Measurements from ENCODE around the gene MAP3K8.
"Not testable (repeated sequence)": the region's sequence is repeated elsewhere in the genome, so short reads cannot be mapped to it uniquely, and the experiment has no call there.

Gene MAP3K8

DNA sequence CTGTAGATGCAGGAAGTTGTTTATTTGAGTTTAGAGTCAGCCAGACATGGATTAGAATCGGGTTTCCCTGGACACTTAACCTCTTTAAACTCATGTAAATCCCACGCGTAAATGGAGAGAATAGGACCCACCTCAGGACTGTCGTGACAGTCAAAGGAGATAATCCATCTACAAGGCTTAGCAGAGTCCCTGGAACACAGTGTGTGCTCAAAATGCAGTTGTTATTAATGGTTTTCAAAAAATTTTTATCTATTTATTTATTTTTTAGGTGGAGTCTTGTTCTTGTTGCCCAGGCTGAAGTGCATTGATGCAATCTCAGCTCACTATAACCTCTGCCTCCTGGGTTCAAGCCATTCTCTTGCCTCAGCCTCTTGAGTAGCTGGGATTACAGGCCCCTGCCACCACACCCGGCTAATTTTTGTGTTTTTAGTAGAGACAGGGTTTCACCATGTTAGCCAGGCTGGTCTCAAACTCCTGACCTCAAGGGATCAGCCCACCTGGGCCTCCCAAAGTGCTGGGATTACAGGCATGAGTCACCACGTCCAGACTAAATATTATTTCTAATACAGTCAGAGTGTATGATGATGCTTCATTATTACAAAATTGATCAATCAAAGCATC is 10.2 kb upstream of the MAP3K8 start:
- not testable (repeated sequence) for DNase-seq

DNA sequence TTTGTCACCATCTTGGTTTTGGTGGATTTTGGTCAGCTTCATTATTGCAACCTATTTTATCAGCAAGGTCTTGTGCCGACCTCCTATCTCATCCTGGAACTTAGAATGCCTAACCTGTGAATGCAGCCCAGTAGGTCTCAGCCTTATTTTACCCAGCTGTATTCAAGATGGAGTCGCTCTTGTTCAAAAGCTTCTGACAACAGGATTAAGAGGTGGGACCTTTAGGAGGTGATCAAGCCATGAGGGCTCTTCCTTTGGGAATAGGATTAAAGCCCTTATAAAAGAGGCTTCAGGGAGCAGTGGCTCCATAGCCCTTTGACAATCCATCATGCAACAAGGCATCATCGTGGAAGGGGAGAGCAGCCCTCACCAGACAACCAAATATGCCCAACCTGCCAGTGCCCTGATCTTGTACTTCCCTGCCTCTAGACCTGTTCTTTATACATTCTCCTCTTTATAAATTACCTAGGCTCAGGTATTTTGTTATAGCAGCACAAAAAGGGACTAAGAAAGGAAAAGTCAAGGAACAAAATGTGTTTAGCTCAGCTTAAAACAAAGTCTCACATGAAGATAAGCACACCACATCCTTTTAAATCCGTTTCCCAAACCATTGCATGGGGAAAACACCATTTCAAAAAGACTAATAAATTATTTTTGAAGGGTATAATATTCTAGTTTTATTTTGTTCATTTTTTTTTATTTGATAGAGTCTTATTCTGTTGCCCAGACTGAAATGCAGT is 8.5 kb upstream of the MAP3K8 start:
- no peak for DNase-seq

DNA sequence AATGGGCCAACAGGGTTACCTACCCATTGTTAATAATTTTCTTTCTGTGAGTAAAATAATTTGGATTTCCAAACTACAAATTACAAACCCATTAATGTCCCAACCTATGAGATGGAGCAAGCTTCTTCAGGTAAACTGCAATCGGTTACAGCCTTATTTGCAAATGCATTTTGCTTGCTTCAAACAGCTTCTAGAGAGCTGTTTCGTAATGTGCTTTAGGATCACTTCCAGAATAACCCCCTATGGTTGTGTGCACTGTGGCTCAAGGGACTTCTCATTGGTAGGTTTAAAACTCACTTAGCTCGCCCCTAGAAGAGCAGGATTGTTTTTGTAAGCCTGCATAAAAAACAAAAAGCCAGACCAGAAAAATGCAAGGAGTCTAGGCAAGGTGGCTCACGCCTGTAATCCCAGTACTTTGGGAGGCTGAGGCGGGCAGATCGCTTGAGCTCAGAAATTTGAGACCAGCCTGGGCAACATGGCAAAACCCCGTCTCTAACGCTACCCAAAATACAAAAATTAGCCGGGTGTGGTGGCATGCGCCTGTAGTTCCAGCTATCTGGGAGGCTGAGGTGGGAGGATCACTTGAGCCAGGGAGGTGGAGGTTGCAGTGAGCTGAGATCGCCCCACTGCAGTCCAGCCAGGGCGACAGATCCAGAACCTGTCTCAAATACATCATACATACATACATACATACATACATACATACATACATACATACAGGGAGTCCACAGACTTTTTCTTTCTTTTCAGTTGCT is 3.3 kb upstream of the MAP3K8 start:
- no peak for DNase-seq

DNA sequence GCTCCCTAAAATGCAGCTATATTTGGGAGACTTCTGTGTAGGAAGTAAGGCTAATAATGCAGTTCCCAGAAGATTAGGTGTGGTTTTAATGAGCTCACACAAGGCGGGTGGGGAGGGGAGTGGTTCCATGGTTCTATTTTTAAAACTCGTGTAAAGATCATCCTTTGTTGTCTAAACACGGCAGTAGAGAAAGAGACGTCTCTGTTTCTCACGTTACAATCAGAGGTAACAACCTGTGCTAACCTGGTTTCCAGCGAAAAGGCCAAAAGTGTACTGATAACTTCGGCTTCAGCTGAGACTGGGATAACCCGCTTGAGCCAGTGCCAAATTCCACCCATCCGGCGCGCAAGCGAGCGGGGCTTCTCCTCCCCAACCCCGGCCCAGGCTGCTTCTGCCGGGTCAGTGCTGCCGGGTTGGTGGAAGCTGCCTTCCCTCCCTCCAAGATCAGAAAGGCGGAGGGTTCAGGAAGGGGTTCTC is 2.5 kb upstream of the MAP3K8 start:
- DNase-seq, result no peak

DNA sequence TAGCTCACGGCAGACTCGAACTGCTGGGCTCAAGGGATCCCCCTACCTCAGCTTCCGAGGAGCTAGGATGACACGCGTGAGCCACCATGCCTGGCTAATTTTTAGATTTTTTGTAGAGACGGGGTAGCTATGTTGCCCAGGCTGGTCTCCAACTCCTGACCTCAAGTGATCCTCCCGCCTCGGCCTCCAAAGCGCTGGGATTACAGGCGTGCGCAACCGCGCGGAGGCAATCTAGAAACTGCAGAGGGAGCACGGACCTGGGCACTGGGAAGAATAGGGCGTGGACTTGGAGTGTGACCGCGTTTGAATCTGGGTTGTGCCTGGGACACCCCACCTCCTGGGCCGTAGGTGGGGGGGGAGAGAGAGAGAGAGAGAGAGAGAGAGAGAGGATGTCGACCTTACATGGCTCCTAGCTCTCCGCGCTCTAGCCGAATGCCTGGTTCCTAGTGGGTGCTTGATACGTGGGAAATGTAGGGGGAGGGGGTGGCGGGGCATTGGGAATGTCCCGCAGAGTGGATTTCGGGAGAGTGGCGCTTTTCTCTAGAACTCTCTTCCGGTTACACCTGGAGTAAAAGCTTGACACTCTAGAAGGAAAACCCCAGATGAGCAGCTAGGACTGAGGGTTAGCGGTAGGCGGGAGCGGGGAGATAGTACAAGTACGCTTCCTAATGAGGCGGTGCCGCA is 1.2 kb upstream of the MAP3K8 start:
- no peak for DNase-seq

DNA sequence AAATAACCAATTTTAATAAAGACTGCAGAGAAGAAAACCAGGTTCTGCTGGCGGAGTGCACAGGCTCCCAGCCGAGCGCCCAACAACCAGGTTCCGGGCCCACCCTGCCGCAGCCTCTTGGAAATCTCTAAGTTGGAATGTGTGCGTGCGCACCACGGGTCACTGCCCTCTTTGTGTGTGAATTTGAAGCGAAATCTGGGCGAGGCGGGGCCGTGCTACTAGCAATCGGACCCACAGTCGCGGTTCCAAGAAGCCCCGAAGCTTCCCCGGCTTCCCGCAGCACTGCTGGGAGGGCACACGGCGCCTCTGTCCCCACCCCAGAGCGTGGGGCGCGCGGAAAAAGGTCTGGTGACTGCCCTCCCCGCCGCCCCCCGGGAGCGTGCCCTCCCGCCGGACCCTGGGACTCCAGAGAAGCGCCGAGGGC is 666 bp upstream of the MAP3K8 start:
- peak; percentile 40 for DNase-seq

DNA sequence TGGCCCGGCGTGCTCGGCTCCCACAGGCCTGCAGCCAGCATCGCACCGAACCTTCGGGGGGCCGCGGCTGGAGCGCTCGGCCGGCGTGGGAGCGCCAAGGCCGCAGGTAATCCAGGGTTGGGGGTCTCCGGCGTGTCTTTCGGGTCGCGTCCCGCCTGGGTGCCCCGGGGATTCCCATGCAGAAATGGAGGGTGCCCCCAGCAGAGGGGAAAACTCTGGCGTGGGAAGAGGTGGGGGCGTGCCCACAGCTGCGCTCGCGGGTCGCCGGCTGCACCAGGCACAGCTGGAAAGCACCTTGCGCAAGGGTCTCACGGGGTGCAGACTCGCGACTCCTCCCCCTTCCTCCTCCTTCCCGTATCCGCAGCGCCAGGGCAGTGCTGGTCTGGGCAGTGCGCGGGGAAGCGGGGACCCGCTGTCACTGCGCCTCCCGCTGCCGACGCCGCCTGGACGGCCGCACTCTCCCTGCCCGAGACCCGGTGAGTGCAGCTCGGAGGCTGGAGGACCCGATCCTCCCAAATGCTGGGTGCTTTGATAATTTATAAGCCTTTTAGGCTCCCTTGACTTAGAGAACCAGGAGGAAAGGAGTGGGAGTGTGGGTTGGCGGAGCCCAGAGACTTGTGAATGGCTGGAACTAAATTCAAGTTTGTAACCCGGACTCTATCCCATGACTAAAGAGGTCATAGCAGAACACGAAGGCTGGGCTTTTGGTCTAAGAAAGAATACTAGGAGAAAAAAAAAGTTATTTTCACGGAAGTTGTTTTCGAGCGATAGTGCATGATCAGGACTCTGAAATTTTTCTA is 489 bp downstream of the MAP3K8 start:
- peak; percentile 55 for DNase-seq

DNA sequence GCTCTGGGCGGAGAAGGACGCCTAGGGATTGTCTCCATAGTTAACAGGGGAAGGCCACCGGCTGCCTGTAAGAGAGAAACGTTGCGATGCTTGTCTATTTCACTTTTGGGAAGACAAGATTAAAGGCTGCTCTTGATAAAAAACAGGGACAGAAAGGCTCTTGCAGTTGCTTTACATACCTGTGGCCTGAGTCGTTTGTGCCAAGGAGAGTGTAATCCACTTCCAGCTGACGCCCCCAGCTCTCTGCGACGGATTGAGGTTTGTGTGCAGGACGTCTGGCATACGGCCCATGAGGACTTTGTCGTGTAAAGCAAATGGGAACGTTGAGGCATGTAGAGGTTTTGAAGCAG is 1.1 kb downstream of the MAP3K8 start:
- no peak for DNase-seq

DNA sequence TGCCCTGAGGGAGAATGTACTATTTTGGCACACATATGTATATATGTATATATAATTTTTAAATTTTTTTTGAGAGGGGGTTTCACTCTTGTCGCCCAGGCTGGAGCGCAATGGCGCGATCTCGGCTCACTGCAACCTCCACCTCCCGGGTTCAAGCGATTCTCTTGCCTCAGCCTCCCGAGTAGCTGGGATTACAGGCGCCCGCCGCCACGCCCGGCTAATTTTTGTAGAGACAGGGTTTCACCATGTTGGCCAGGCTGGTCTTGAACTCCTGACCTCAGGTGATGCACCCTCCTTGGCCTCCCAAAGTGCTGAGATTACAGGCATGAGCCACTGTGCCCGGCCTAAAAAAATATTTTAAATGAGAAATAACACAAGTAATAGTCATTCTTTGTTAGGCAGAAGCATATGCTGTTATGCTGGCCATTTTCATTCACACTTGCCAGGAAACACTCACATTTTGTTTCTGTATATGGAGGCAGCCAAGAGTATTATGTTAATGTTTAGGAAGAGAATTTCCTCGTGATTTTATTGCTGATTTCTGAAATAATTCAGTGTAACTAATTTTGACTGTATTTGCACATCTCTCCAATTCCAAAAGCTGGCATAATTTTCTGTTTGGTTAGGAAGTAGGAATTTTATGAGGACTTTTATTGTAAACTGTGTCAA is 1.6 kb downstream of the MAP3K8 start:
- DNase-seq, result not testable (repeated sequence)

DNA sequence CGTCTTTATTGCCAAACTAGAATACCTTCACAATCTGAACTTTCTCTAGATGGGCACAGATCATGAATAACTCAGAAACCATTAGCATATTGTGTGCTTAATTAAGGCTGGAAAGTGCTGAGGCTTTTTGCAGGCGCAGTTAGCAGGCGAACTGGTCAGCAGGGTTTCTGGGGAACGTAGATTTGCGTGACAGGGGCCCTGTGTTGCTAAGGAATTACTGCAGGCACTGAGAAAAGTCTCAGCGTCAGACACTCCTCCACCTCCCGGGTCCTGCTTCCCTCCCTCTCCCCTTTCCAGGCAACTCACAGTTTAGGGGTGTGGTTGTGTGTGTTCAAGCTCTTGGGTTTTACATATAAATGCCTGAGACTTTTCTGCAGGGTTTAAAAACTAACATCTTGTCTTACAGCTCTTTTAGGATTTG is 2.2 kb downstream of the MAP3K8 start:
- DNase-seq, result no peak

DNA sequence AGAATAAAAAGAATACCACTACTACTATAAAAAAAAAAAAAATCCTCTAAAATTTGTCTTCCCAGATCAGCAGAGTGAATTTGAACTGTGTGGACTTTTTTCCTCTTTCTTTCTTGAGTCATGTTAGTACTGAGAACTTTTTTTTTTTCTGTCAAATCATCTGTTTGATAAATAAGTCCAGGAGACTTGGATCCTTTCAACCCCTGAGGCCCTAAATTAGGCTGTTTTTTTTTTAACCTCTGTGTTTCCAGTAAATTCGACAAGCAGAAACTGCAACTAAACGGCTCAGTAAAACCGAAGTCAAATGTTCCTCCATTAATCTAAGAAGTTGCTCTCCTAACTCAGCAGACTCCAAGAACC is 2.7 kb downstream of the MAP3K8 start:
- DNase-seq, result no peak

DNA sequence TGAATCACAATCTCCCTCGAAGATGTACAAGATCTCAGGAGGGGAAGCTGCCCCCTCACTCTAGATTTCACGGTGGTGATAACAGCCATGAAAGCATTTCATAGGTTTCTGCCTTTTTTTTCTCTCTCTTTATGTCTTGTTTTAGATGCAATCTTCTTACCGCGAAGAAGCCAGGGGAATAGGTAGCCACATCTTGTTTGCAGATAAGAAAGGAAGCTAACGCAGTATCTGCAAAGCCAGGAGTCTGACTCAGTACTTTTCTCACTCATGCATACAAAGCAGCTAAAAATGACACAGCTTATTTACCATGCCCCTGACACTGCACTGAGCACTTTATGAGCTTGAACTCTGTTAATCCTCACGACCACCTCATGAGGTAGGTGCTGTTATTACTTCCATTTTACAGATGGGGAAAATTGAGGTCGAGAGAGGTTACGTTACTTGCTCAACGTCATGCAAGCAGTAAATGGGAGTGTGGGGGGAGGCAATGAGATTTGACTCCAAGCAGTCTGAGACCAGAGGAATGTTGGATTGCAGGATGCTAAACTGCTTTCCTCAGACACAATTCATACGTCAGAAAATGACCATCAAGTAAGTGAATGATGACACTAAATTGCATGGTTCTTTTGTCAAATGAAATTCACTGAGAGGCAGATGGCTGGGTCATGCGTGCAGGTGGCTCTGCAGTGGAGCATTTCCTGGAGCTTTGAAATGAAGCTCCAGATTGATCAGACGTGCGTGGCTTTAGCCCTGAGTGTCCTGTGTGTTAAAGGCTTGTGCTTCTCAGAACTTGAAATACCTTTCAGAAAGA is 3.3 kb downstream of the MAP3K8 start:
- no peak for DNase-seq

DNA sequence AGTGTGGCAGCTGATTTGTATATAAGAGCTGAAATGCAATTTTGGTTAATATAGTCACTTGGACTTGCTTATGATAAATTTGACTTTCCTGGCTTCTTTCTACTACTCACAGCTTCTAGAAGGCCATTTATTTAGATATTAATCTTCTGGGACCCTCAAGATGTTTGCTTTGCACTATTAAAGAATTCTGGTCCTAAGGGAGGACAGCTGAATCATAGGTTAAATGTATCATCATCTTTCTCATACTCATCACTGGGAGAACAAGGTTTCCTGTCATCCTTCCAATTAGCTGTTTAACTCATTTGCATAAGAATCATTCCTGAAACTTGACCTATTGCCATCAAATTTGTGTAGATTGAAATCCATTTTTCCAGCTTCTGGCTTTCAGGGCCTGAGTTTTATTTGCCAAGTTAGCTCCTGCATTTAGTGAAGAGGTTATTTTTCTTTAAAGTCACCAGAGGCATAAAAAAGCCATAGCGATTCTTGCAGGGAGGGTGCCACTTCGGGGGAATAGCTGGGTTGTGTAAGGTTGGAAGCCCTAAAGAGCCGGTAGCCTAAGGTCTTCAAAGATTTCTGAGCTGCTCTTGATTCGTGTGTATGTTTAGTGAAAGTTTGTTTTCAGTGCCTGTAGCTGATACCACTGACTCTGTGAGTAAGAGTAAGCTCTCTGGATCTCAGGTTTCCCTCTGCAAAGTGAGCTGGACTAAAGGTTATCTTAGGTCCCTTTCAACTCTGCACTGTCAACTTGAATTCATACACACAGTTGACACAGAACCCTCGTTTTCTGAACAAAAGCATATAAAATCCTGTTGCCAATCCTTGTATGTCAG is 4.3 kb downstream of the MAP3K8 start:
- no peak for DNase-seq

DNA sequence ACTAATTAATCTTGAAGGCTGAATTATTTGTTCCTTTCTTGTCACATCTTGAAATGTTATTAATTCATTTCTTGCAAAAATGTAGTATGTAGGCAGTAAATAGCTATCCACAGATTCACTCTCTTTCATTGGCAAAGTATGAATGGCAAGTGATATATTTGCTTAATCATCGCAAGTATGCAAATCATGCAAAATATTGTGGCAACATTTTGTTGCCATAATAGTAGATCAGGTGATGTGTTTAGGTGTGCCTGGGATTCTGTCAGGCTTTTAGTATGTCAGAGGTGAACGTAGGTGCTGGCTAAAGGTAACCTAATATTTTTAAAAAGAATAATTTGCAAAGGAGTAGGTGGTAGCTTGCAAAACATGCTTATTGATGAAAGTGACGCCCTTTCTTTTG is 5.9 kb downstream of the MAP3K8 start:
- no peak for DNase-seq

DNA sequence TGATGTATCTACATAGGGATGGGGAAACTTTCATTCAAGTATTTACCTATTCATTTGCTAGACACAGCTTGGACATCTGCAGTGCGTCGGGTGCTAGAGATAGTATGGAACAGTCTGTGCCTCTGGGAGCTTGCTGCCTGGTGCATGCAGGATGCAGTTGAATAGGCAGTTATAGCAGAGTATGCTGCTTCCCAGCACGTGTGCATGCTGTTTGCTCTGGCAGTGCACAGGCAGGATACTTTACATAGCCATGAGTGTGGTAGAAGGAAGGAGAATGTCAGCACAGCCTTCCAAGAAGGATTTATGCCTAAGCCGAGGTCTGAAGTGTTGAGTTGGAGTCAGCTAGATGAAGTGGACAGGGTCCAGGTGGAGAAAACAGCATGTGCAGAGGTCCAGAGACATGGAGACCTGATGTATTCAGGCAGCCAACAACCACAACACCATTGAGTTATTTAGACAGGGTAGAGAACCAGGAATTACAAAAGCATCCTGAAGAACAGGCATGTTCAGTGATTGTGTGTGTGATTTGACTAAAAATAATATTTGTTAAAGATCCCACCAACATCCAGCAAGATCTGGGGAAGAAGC is 8.1 kb downstream of the MAP3K8 start:
- no peak for DNase-seq

DNA sequence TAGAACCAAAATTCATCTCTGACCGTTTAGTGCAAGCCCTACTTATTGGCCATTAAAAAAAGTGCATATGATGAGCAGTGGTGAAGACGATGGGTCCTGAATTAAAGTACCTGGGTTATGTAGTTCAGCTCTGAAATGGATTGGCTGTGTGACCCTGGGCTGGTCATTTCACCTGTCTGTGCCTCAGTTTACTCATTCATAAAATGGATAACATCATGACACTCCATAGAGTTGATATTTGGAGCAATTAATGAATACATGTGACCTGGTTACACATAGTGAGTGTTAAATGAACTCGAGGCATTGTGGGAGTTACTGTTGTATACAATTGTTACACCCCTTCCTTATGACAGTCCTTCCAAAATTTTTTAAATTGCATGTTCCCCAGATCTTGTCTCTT is 9.1 kb downstream of the MAP3K8 start:
- no peak for DNase-seq

DNA sequence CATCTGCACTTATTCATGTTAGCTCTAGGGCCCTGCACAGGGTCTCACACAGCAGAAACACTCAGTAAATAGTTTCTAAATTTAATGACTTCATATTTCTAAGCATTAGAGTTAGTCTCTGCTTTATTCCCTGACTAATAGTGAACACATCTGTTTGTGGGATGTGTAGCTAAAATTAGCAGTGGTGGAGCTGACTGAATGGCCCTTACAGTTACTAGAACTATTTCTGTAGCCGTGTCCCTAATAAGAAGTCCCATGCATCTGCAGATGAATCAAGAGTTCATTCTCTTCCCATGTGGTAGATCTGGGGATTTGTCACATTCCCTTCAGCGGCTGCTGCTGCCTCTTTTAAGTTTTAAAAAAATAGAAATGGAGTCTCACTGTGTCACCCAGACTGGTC is 11.7 kb downstream of the MAP3K8 start:
- no peak for DNase-seq

DNA sequence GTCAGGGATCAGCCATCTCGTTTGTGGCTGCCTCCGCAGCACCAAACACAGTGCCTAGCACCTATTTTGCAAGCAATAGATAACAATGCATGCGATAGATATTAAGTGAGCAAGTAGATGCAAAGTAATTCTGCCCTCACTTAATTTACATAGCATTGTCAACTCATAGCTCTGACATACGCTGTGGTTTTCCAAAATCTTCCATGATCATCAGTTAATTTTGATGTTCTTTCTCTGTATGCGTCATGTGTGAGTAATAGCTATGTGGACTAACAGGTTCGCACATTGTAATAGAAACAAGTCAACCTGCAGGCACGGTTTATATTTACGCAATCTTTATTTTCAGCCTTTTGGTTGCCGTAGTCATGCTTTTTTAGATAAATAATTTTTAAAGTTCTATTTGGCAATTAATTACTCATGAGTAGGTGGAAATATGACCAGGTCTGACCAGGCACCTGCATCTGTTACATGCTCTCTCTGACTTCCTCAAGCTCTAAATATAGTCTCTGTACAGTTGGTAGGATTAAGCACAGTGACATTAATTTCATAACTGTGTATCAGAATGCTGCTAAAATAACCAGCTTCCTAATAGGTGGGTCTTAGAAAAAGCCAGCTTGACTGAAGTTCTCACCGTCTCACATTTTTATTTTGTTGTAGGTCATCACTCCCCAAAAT is 13.3 kb downstream of the MAP3K8 start:
- DNase-seq, result no peak

DNA sequence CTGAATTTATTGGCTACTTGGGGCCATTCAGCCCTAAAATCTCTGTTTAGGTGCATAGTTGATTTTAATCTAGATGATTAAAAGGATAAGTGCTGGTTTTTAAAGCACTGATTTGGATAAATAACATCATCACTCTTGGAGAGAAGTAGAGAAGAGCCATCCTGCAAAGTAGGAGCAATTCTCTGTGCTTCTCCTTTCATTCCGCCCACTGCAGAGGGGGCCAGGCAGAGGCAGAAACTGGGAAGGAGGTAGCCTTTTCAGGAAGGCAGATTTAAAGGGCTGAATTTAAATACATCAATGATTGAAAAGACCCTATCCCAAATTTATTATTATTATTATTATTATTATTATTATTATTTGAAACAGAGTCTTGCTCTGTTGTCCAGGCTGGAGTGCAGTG is 14.1 kb downstream of the MAP3K8 start:
- no peak for DNase-seq

Measured in stimulated activated CD4-positive, alpha-beta T cell treated with anti-CD3 and anti-CD28 coated beads, Interleukin-12 subunit alpha, Interleukin-12 subunit beta, amount 100 ng/mL, for 4 hours (primary cell).